Lung (tissue), 12 donors: ENCODE measurements around the gene SRCIN1. TPM values are rescaled to one million over a fixed set of nuclear protein-coding genes. Genes with fewer than 3 reads are reported as not detected.

ENCODE experiments used
- ATAC-seq: fragments of 200-7000 bp; cut with Tn5 transposase; one replicate; pipeline ENCODE4 v1.9.1; 2020; ENCODE audit warnings: moderate number of reproducible peaks; ENCODE audit not compliant: insufficient read depth, low FRiP score
- DNase-seq, 3 donors: peaks; one replicate each; pipeline ENCODE4 v3.0.0-alpha.2; 2013 to 2017
- H3K27ac ChIP-seq, 2 donors: one replicate each; pipeline ENCODE4 v1.5.1; 2013; ENCODE audit warnings: mild to moderate bottlenecking in 2 of 2, moderate library complexity in 2 of 2, control low read depth in 1 of 2, inconsistent platforms in 1 of 2, low read depth in 1 of 2, low read length in 1 of 2
- H3K27me3 ChIP-seq, 3 donors: one replicate each; pipeline ENCODE4 v1.5.1; 2013; ENCODE audit warnings: low read length in 2 of 3; ENCODE audit not compliant: control insufficient read depth in 3 of 3, insufficient read depth in 3 of 3
- H3K36me3 ChIP-seq, 4 donors: one replicate each; pipeline ENCODE4 v1.5.1; 2013; ENCODE audit warnings: low read length in 4 of 4, mild to moderate bottlenecking in 1 of 4, moderate library complexity in 1 of 4; ENCODE audit not compliant: control insufficient read depth in 4 of 4, insufficient read depth in 4 of 4
- H3K4me1 ChIP-seq, 5 donors: one replicate each; pipeline ENCODE4 v1.5.1; 2013; ENCODE audit warnings: low read length in 5 of 5, mild to moderate bottlenecking in 2 of 5, moderate library complexity in 1 of 5; ENCODE audit not compliant: control insufficient read depth in 5 of 5, insufficient read depth in 5 of 5
- H3K4me3 ChIP-seq: one replicate; pipeline ENCODE4 v1.5.1; 2013; ENCODE audit warnings: mild to moderate bottlenecking, control low read depth, moderate library complexity
- H3K9ac ChIP-seq, 2 donors: one replicate each; pipeline ENCODE4 v1.5.1; 2013; ENCODE audit warnings: low read length in 2 of 2, control low read depth in 1 of 2; ENCODE audit not compliant: insufficient read depth in 1 of 2
- H3K9me3 ChIP-seq, 4 donors: one replicate each; pipeline ENCODE4 v1.5.1; 2013; ENCODE audit warnings: low read length in 3 of 4, mild to moderate bottlenecking in 1 of 4, moderate library complexity in 1 of 4; ENCODE audit not compliant: control insufficient read depth in 4 of 4, insufficient read depth in 3 of 4
- CTCF ChIP-seq: IDR thresholded peaks from 2 replicates; pipeline ENCODE4 v1.5.1; 2012; ENCODE audit warnings: mild to moderate bottlenecking; ENCODE audit errors: control extremely low read depth, extremely low read depth
- WGBS, 2 donors: extraction: QIAGEN DNeasy Blood & Tissue Kit; methylation state at CpG; one replicate each; pipeline ENCODE4 v1.1.7; 2013; 5-methylcytosine and 5-hydroxymethylcytosine counted together
- polyA plus RNA-seq, 2 donors: library from polyadenylated mRNA; stranded (reverse); fragments of 200-250 nt; gene quantifications; one replicate each; pipeline ENCODE4 v1.2.1, GENCODE V29; 2013
- total RNA-seq, 2 donors: library from RNA; depleted of rRNA in 1 of 2; stranded (reverse); fragments of >200 nt in 1 of 2; gene quantifications; one replicate each; pipeline ENCODE4 v1.2.1, GENCODE V29; 2014 to 2021
- donor health status: control.
- donor health status: control.
- donor health status: Bipolar disorder and iron deficiency.
- donor health status: healthy.
- donor health status: DM: yes; HTN: yes; CAD: no.

The SRCIN1 gene
- total and polyA plus RNA-seq, 4 donors = 1.5 to 15.0 (median 2.5) TPM

GRCh38 chr17:38613525-38613980 lies 7.8 kb upstream of the SRCIN1 start:
- no peak for ATAC-seq
- no peak overlapping the region for H3K9ac ChIP-seq
- peaks cover 0 to 6% (median 3%) of the 10 kb centered on the region in 4 donors for H3K9me3 ChIP-seq
- peaks cover 0 to 10% (median 10%) of the 10 kb centered on the region in 3 donors for H3K27me3 ChIP-seq
- no peak overlapping the region for H3K4me3 ChIP-seq
- DNase-seq = no peak
- H3K36me3 ChIP-seq = no peaks in the 10 kb centered on the region
- no peak for TF ChIP-seq CTCF
- WGBS, 2 donors = 87 to 92% methylated on average over 2 of the region's 2 CpGs
- no peak overlapping the region for H3K27ac ChIP-seq
- H3K4me1 ChIP-seq = no peaks in the 10 kb centered on the region

DNA sequence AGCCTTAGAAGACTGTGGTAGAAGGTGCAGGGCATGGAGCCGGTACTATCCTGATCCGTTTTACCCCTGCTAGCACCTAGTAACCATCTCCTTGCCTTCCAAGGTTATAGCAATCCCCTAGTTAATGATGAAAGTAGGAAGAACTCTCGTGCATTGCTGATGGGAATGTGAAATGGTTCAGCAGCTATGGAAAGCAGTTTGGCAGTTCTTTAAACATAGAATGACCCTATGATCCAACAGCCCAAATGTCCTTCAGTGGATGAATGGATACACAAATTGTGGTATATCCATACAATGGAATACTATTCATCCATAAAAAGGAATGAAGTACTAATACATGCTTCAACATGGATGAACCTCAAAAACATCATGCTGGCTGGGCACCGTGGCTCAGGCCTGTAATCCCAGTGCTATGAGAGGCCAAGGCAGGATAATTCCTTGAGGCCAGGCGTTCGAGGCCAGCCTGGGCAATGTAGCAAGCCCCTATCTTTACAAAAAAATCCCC lies 6.2 kb upstream of the SRCIN1 start:
- ATAC-seq = no peak
- TF ChIP-seq CTCF = no peak

GRCh38 chr17:38611070-38611786 lies 5.5 kb upstream of the SRCIN1 start:
- TF ChIP-seq CTCF = no peak
- peaks cover 0 to 5% (median 0%) of the 10 kb centered on the region in 5 donors for H3K4me1 ChIP-seq
- DNase-seq (no peak), ATAC-seq (no peak)
- no peak overlapping the region for H3K9ac ChIP-seq
- peaks cover 0 to 8% (median 3%) of the 10 kb centered on the region in 4 donors for H3K9me3 ChIP-seq
- H3K4me3 ChIP-seq = no peak overlapping the region
- 75 to 85% methylated on average over 11 of the region's 11 CpGs for WGBS, 2 donors
- no peaks in the 10 kb centered on the region for H3K36me3 ChIP-seq
- H3K27ac ChIP-seq = no peak overlapping the region
- peaks cover 5 to 29% (median 26%) of the 10 kb centered on the region in 3 donors for H3K27me3 ChIP-seq

More for the DNA sequence above, 6.2 kb upstream of the SRCIN1 start:
- no peaks in the 10 kb centered on the region for H3K4me1 ChIP-seq
- peaks cover 0 to 8% (median 3%) of the 10 kb centered on the region in 4 donors for H3K9me3 ChIP-seq
- no peak overlapping the region for H3K27ac ChIP-seq
- peaks cover 5 to 26% (median 24%) of the 10 kb centered on the region in 3 donors for H3K27me3 ChIP-seq
- WGBS, 2 donors = 94% methylated on average over 6 of the region's 6 CpGs
- no peak overlapping the region for H3K9ac ChIP-seq
- no peak overlapping the region for H3K4me3 ChIP-seq
- DNase-seq = no peak
- no peaks in the 10 kb centered on the region for H3K36me3 ChIP-seq
